Endothelial cell of umbilical vein (primary cell): ENCODE results near the gene C12orf42. TPM values are rescaled to one million over a fixed set of nuclear protein-coding genes. Genes with fewer than 3 reads are reported as not detected.

Source experiments
- BruUV-seq: library from RNA; stranded (reverse); fragments of 400-500 nt; replicated peaks from 2 replicates; lab custom pipeline; 2021; lab: Mats Ljungman, UMichigan
- CTCF ChIA-PET: fragments of 300-600, 350-600 bp; sonication (Branson Sonifier 250); formaldehyde crosslinking; loops from one replicate; lab custom pipeline; 2021; ENCODE audit warnings: antibody characterized with exemption, inconsistent platforms; lab: Charles Lee
- POLR2A ChIA-PET: fragments of 300-600, 350-600 bp; sonication (Branson Sonifier 250); formaldehyde crosslinking; loops from one replicate; lab custom pipeline; 2021; ENCODE audit warnings: antibody characterized with exemption, inconsistent platforms; lab: Charles Lee
- DNase-seq: peaks from one replicate; pipeline ENCODE4 v3.0.0-alpha.2; 2011; ENCODE audit warnings: low read depth, low spot score
- FAIRE-seq: peaks from 2 replicates; lab custom pipeline; 2011; peaks lifted over from hg19 to GRCh38; lab: Jason Lieb, UNC
- H2AFZ ChIP-seq: 2 replicates; pipeline ENCODE4 v1.6.0; 2012; ENCODE audit warnings: low read depth, low read length, control low read depth, inconsistent platforms
- H3K27ac ChIP-seq: 2 replicates; pipeline ENCODE4 v1.5.1; 2011; ENCODE audit warnings: low read depth, mild to moderate bottlenecking, control low read depth, low read length, moderate library complexity; ENCODE audit not compliant: insufficient read depth
- H3K27me3 ChIP-seq, 2 experiments: 2 replicates each; pipeline versions ENCODE4 v1.6.0 to v1.6.1; 2011; ENCODE audit warnings: low read length in 2 of 2, mixed read lengths in 1 of 2; ENCODE audit not compliant: control insufficient read depth in 2 of 2, insufficient read depth in 2 of 2
- H3K36me3 ChIP-seq, 2 experiments: 2 replicates in 1 of 2; 3 replicates in 1 of 2; pipeline ENCODE4 v1.5.1; 2011; ENCODE audit warnings: low read length in 2 of 2, mild to moderate bottlenecking in 1 of 2, moderate library complexity in 1 of 2; ENCODE audit not compliant: control insufficient read depth in 2 of 2, insufficient read depth in 2 of 2; ENCODE audit errors: extremely low read depth in 1 of 2
- H3K4me1 ChIP-seq: 3 replicates; pipeline ENCODE4 v1.5.1; 2011; ENCODE audit warnings: mild to moderate bottlenecking, low read length; ENCODE audit not compliant: control insufficient read depth, insufficient read depth; ENCODE audit errors: extremely low read depth
- H3K4me2 ChIP-seq: 2 replicates; pipeline ENCODE4 v1.6.1; 2011; ENCODE audit warnings: low read length, control low read depth, mixed read lengths; ENCODE audit not compliant: insufficient read depth
- H3K4me3 ChIP-seq, 3 experiments: fragments of 200-600 bp in 1 of 3; sonication (generic), shearing (Covaris generic) in 1 of 3; replicated peaks in 1 of 3; 2 replicates each; pipeline ENCODE4 v1.5.1; 2011 to 2016; ENCODE audit warnings: control low read depth in 3 of 3, low read length in 3 of 3, mild to moderate bottlenecking in 2 of 3, inconsistent platforms in 1 of 3, low read depth in 1 of 3, moderate library complexity in 1 of 3; ENCODE audit not compliant: insufficient read depth in 1 of 3
- H3K79me2 ChIP-seq: 2 replicates; pipeline ENCODE4 v1.6.0; 2012; ENCODE audit warnings: low read length, inconsistent platforms; ENCODE audit not compliant: control insufficient read depth, insufficient read depth
- H3K9ac ChIP-seq: replicated peaks from 2 replicates; pipeline ENCODE3; 2011; ENCODE audit warnings: low read length, control low read depth; ENCODE audit not compliant: insufficient read depth; ENCODE audit errors: extremely low read depth
- H3K9me1 ChIP-seq: replicated peaks from 3 replicates; pipeline ENCODE4 v1.6.0; 2011; ENCODE audit warnings: mild to moderate bottlenecking, low read length; ENCODE audit not compliant: control insufficient read depth, insufficient read depth; ENCODE audit errors: extremely low read depth
- H3K9me3 ChIP-seq: replicated peaks from 2 replicates; pipeline ENCODE4 v1.5.1; 2012; ENCODE audit warnings: low read length, inconsistent platforms; ENCODE audit not compliant: control insufficient read depth, insufficient read depth
- H4K20me1 ChIP-seq: replicated peaks from 2 replicates; pipeline ENCODE3; 2011; ENCODE audit warnings: mild to moderate bottlenecking, low read length; ENCODE audit not compliant: control insufficient read depth, insufficient read depth; ENCODE audit errors: extremely low read depth
- CTCF ChIP-seq, 2 donors: IDR thresholded peaks; 1 replicate in 1 of 2; 2 replicates in 1 of 2; pipeline ENCODE4 v1.5.1; 2011; ENCODE audit warnings: low read length in 2 of 2, mild to moderate bottlenecking in 2 of 2, moderate library complexity in 2 of 2, control low read depth in 1 of 2, inconsistent platforms in 1 of 2, low read depth in 1 of 2; ENCODE audit not compliant: insufficient read depth in 1 of 2; ENCODE audit errors: extremely low read depth in 1 of 2
- EZH2 ChIP-seq: IDR thresholded peaks from 2 replicates; pipeline ENCODE4 v1.6.1; 2012; ENCODE audit warnings: borderline replicate concordance, low read depth, mild to moderate bottlenecking, moderate library complexity, low read length, inconsistent platforms; ENCODE audit not compliant: severe bottlenecking
- FOS ChIP-seq: IDR thresholded peaks from 2 replicates; pipeline ENCODE4 v1.6.1; 2011; ENCODE audit warnings: mild to moderate bottlenecking, low read length, moderate library complexity, borderline replicate concordance; ENCODE audit not compliant: insufficient read depth
- GATA2 ChIP-seq: IDR thresholded peaks from 2 replicates; pipeline ENCODE4 v1.7.0; 2011; ENCODE audit warnings: low read depth, mild to moderate bottlenecking, moderate library complexity, mixed read lengths, low read length; ENCODE audit not compliant: insufficient read length, insufficient read depth
- JUN ChIP-seq: IDR thresholded peaks from 2 replicates; pipeline ENCODE4 v1.6.1; 2011; ENCODE audit warnings: borderline replicate concordance, low read depth; ENCODE audit not compliant: insufficient read length, insufficient read depth
- MYC ChIP-seq: IDR thresholded peaks from one replicate; pipeline ENCODE4 v1.6.1; 2011; ENCODE audit warnings: mild to moderate bottlenecking, low read depth, low read length
- POLR2A ChIP-seq: IDR thresholded peaks from 2 replicates; pipeline ENCODE4 v1.6.1; 2012; ENCODE audit warnings: low read depth, mild to moderate bottlenecking, control low read depth, low read length
- POLR2AphosphoS5 ChIP-seq: IDR thresholded peaks from 2 replicates; pipeline ENCODE4 v1.6.1; 2012; ENCODE audit warnings: low read depth, mild to moderate bottlenecking, control low read depth, low read length, moderate library complexity; ENCODE audit not compliant: insufficient read depth
- dilution Hi-C: fragments of 300-500 bp; cut with MboI; formaldehyde crosslinking; loops from one replicate; pipeline ENCODE4 v1.15.0; 2019; ENCODE audit warnings: low sequenced_read_pairs; ENCODE audit not compliant: extremely low pct_ligation_motif_present
- intact Hi-C: fragments of 100-400 bp; cut with micrococcal nuclease; formaldehyde crosslinking; loops from one replicate; pipeline ENCODE4 v1.10.0; 2022
- polyA plus RNA-seq, 4 experiments: library from polyadenylated mRNA; depleted of rRNA in 3 of 4; stranded (reverse) in 3 of 4; unstranded in 1 of 4; fragments of >200 nt; gene quantifications; 2 replicates each; pipeline versions ENCODE4 v1.2.1 to v1.2.3, GENCODE V29; 2011 to 2012; ENCODE audit warnings: missing spikeins in 1 of 4
- total RNA-seq: library from RNA; stranded (reverse); gene quantifications from 2 replicates; pipeline ENCODE4 v1.2.3, GENCODE V29; 2021
- TF ChIP-seq, protein P1 (sequence below): IDR thresholded peaks from 2 replicates; pipeline ENCODE4 v1.6.1; 2011; ENCODE audit not compliant: insufficient read depth, insufficient read length

C12orf42 gene
- total and polyA plus RNA-seq, 2 donors (not counting 3 experiments of a cell fraction or from before 2014, with no cell fraction given), result not detected

- no peak overlapping the region for H3K9ac ChIP-seq
- no peak for FAIRE-seq
- intact Hi-C loops (no loop called here), dilution Hi-C loops (no loop called here)
- H3K9me3 ChIP-seq, result no peaks in the 10 kb centered on the region
- no TSS peak for BruUV-seq
- no peaks in the 10 kb centered on the region for H3K27me3 ChIP-seq
- H3K4me3 ChIP-seq, result no peak overlapping the region
- no peak for TF ChIP-seq POLR2AphosphoS5
- no peak for TF ChIP-seq JUN
- TF ChIP-seq, protein P1, sequence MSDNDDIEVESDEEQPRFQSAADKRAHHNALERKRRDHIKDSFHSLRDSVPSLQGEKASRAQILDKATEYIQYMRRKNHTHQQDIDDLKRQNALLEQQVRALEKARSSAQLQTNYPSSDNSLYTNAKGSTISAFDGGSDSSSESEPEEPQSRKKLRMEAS, result no peak
- ChIA-PET POLR2A (no interaction called here), CTCF (no interaction called here)
- no peaks in the 10 kb centered on the region for H3K4me1 ChIP-seq
- no peaks in the 10 kb centered on the region for H3K9me1 ChIP-seq
- no peaks in the 10 kb centered on the region for H3K79me2 ChIP-seq
- no peak overlapping the region for H3K4me2 ChIP-seq
- H4K20me1 ChIP-seq, result no peaks in the 10 kb centered on the region
- no peak for DNase-seq
- H3K36me3 ChIP-seq, result no peaks in the 10 kb centered on the region
- no peak overlapping the region for H2AFZ ChIP-seq
- H3K27ac ChIP-seq, result no peak overlapping the region
Measured at GRCh38 chr12:103524238-103524875, 28.6 kb upstream of the C12orf42 start.

DNA sequence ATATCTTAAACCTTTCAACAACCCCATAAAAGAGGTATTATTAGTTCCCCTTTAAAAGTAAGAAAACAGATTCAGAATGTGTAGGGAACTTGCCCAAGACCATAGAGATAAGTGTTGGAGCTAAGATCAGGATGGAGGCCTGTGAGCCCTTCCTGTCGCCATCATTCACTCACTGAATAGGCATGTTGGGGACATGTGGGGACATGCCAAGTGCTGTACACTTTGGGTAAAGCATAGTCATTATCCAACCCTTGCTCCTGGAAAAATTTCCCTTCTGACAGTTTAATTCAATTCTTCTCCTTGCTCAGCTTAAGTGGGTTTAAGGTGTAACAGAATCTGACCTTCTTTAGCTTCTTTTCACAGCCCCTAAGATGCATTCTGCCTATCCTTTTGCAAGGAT, 28.0 kb upstream of the C12orf42 start:
- TF ChIP-seq MYC (no peak), GATA2 (no peak), FOS (no peak), POLR2A (no peak), EZH2 (no peak), POLR2AphosphoS5 (no peak), JUN (no peak), CTCF (IDR thresholded peaks at IDR 0.05; ENCODE audit: extremely low read depth in 1 of 2, insufficient read depth in 1 of 2, low read depth in 1 of 2, low read length in 2 of 2) (no peak)
- TF ChIP-seq, protein P1, result no peak
- Histone ChIP-seq H3K27me3 (no peaks in the 10 kb centered on the region), H3K4me1 (no peaks in the 10 kb centered on the region), H3K9me1 (no peaks in the 10 kb centered on the region), H3K4me2 (no peak overlapping the region), H3K36me3 (no peaks in the 10 kb centered on the region), H3K27ac (no peak overlapping the region), H3K9ac (no peak overlapping the region), H2AFZ (no peak overlapping the region), H3K4me3 (no peak overlapping the region), H4K20me1 (no peaks in the 10 kb centered on the region), H3K9me3 (no peaks in the 10 kb centered on the region), H3K79me2 (no peaks in the 10 kb centered on the region)
- BruUV-seq, result no TSS peak
- intact Hi-C loops, result no loop called here
- POLR2A ChIA-PET, result no interaction called here
- FAIRE-seq (no peak), DNase-seq (no peak)
- CTCF ChIA-PET, result no interaction called here
- dilution Hi-C loops, result no loop called here
